Measurements from ENCODE around the gene S100A16.
A peak's percentile ranks its signal among the peaks of the same experiment; 100 is the strongest.

DNA sequence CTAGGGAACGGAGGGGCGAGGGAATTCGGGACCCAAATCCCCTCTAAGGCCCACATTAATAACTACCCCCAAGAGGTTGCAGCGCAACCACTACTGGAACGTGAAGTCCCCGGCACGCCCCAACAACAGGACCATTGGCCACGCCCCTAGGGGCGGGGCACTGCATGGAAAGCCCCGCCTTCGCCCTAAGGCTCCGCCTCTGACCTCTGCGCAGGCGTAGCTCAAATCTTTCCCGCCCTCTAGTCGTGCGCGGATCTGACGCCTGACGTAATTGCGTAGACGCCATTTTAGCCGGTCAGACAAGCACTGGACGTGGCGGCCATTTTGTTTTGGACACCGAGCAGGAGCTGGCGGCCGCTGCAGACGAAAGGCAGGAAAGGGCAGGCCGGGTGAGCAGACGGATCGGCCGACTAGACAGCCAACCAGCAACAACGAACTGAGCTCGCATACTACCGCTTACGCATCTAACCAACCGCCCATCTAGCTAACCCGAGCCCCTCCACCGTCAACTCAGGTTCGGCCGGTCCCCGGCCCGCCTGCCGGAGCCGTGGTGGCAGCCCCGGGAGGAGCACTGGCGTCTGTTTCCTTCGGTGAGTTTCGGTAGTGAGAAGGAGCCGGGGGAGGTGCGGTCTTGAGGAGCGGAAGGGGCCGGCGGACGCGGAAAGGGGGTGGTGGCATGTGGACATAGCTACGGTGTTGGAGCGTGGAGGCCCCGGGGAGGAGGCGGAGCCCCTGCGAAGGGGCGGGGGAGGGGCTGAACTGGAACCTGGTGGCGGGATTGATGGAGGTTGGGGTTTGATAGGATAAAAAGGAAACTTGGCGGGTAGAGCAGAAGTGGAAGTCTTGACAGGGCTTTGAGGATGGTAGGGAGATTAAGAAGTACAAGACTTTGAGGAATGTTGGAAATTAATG lies 21.1 kb upstream of the S100A16 start, which contains the start of gene CHTOP:
- TF ChIP-seq EP300 (IDR thresholded peaks at IDR 0.05) = peak in 1 of 4 donors; percentile 31
- peak in 3 of 6 experiments; percentile 29 to 71 (median 68) for TF ChIP-seq CTCF (IDR thresholded peaks at IDR 0.05)
- TF ChIP-seq POLR2A (IDR thresholded peaks at IDR 0.05) = peak; percentile 87 to 94 (median 88)
- peak; percentile 85 to 94 for TF ChIP-seq POLR2AphosphoS5 (IDR thresholded peaks at IDR 0.05)
